Spleen (tissue), 11 donors: ENCODE results near the gene PFKM. TPM values are rescaled to one million over a fixed set of nuclear protein-coding genes. Genes with fewer than 3 reads are reported as not detected.

Experiments
- DNase-seq: peaks from one replicate; pipeline ENCODE4 v3.0.0-alpha.2; 2020
- H3K27ac ChIP-seq, 8 donors: fragments of 200-600 bp; sonication (generic) in 7 of 8; 1 replicate in 4 of 8; 2 replicates in 4 of 8; pipeline versions ENCODE4 v1.5.0 to v1.8.0; 2016 to 2021; ENCODE audit warnings: inconsistent platforms in 4 of 8, mild to moderate bottlenecking in 4 of 8, moderate library complexity in 1 of 8
- H3K27me3 ChIP-seq, 7 donors: fragments of 200-600 bp; sonication (generic) in 6 of 7; replicated peaks in 1 of 7; 1 replicate in 4 of 7; 2 replicates in 3 of 7; pipeline versions ENCODE4 v1.5.0 to v1.8.0; 2016 to 2021; ENCODE audit warnings: inconsistent platforms in 3 of 7, mild to moderate bottlenecking in 1 of 7
- H3K36me3 ChIP-seq, 6 donors: fragments of 200-600 bp; sonication (generic) in 5 of 6; 1 replicate in 4 of 6; 2 replicates in 2 of 6; pipeline versions ENCODE4 v1.5.0 to v1.8.0; 2016 to 2021; ENCODE audit warnings: inconsistent platforms in 2 of 6
- H3K4me1 ChIP-seq, 6 donors: fragments of 200-600 bp; sonication (generic) in 5 of 6; 1 replicate in 3 of 6; 2 replicates in 3 of 6; pipeline versions ENCODE4 v1.5.0 to v1.8.0; 2016 to 2021; ENCODE audit warnings: inconsistent platforms in 3 of 6
- H3K4me3 ChIP-seq, 8 donors: fragments of 200-600 bp; sonication (generic) in 7 of 8; 1 replicate in 4 of 8; 2 replicates in 4 of 8; pipeline versions ENCODE4 v1.5.0 to v1.8.0; 2016 to 2021; ENCODE audit warnings: inconsistent platforms in 4 of 8, mild to moderate bottlenecking in 4 of 8, moderate library complexity in 2 of 8
- H3K9me3 ChIP-seq, 8 donors: fragments of 200-600 bp; sonication (generic) in 7 of 8; 1 replicate in 4 of 8; 2 replicates in 4 of 8; pipeline versions ENCODE4 v1.5.0 to v1.8.0; 2016 to 2021; ENCODE audit warnings: inconsistent platforms in 4 of 8
- CTCF ChIP-seq, 11 experiments: fragments of 200-600 bp in 7 of 11; fragments of 450-650 bp in 4 of 11; sonication (generic) in 4 of 11; IDR thresholded peaks in 8 of 11; conservative IDR thresholded peaks in 3 of 11; 1 replicate in 7 of 11; 2 replicates in 4 of 11; pipeline versions ENCODE4 v1.4.0 to v1.8.0; 2016 to 2021; ENCODE audit warnings: antibody characterized with exemption in 11 of 11, inconsistent platforms in 4 of 11, mild to moderate bottlenecking in 1 of 11
- POLR2A ChIP-seq, 3 donors: fragments of 450-650 bp; IDR thresholded peaks; one replicate each; pipeline ENCODE4 v1.5.1; 2017; ENCODE audit warnings: antibody characterized with exemption in 3 of 3, mild to moderate bottlenecking in 1 of 3
- POLR2AphosphoS5 ChIP-seq, 3 donors: sonication (generic); formaldehyde crosslinking; IDR thresholded peaks; one replicate each; pipeline ENCODE4 v1.5.1; 2017; ENCODE audit warnings: antibody characterized with exemption in 3 of 3
- WGBS, 5 donors: extraction: QIAGEN DNeasy Blood & Tissue Kit in 3 of 5; methylation state at CpG; one replicate each; pipeline versions ENCODE4 v1.1.5 to v1.1.7; 2013 to 2018; 5-methylcytosine and 5-hydroxymethylcytosine counted together
- intact Hi-C: fragments of 100-400 bp; cut with DNase I; formaldehyde crosslinking; loops from one replicate; pipeline ENCODE4 v1.15.0; 2023; ENCODE audit warnings: low total_unique reads
- polyA plus RNA-seq, 3 donors: library from polyadenylated mRNA; stranded (reverse); fragments of 200-250 nt; gene quantifications; one replicate each; pipeline ENCODE4 v1.2.1, GENCODE V29; 2013
- total RNA-seq, 7 donors: library from RNA; depleted of rRNA in 3 of 7; stranded (reverse); fragments of >200 nt in 3 of 7; fragmentation: NEBNext Ultra II Directional in 4 of 7; extraction: Animal tissue kit (Norgen Biotek cat#: 25700) in 4 of 7; gene quantifications; one replicate each; pipeline versions ENCODE4 v1.1.0 to v1.2.1, GENCODE V29; 2016 to 2021
- donor health status: healthy with polysubstance abuse.
- donor health status: DM: no; HTN: no; CAD: no; lungs with moderate emphysema.
- donor health status: DM: no; HTN: no; CAD: no.
- donor health status: Bipolar disorder and iron deficiency.
- donor health status: healthy.
- donor health status: DM: no; HTN: no; CAD: no.
- donor health status: DM: yes; HTN: yes; CAD: no.

PFKM gene
- total and polyA plus RNA-seq, 10 donors, result 13.6 to 52.5 (median 30.7) TPM

GRCh38 chr12:48131517-48131916 lies 12.4 kb downstream of the PFKM start:
- Histone ChIP-seq H3K4me3 (no peak overlapping the region), H3K9me3 (no peaks in the 10 kb centered on the region), H3K36me3 (peaks cover 3 to 95% (median 46%) of the 10 kb centered on the region in 6 donors), H3K27me3 (no peaks in the 10 kb centered on the region), H3K27ac (no peak overlapping the region), H3K4me1 (no peaks in the 10 kb centered on the region)
- whole genome bisulfite sequencing, 5 donors, result 94 to 97% (median 96%) methylated on average over 2 of the region's 2 CpGs
- DNase-seq, result no peak
- intact Hi-C loops, result no loop called here
- no peak for TF ChIP-seq POLR2A (IDR thresholded peaks at IDR 0.05)
- TF ChIP-seq POLR2AphosphoS5 (IDR thresholded peaks at IDR 0.05), result no peak
- no peak for TF ChIP-seq CTCF (IDR thresholded peaks at IDR 0.05 in 8 of 11, conservative IDR thresholded peaks at IDR 0.05 in 3 of 11)

GRCh38 chr12:48132826-48133225 lies 13.7 kb downstream of the PFKM start:
- no peak overlapping the region for H3K4me3 ChIP-seq
- WGBS, 5 donors, result 86 to 97% (median 95%) methylated on average over 14 of the region's 14 CpGs
- no peak for TF ChIP-seq CTCF (IDR thresholded peaks at IDR 0.05 in 8 of 11, conservative IDR thresholded peaks at IDR 0.05 in 3 of 11)
- TF ChIP-seq POLR2AphosphoS5 (IDR thresholded peaks at IDR 0.05), result no peak
- TF ChIP-seq POLR2A (IDR thresholded peaks at IDR 0.05), result no peak
- intact Hi-C loops, result no loop called here
- H3K27ac ChIP-seq, result no peak overlapping the region
- no peaks in the 10 kb centered on the region for H3K27me3 ChIP-seq
- no peaks in the 10 kb centered on the region for H3K4me1 ChIP-seq
- H3K36me3 ChIP-seq, result peaks cover 3 to 91% (median 45%) of the 10 kb centered on the region in 6 donors
- no peaks in the 10 kb centered on the region for H3K9me3 ChIP-seq
- DNase-seq, result no peak

- Histone ChIP-seq H3K4me3 (no peak overlapping the region), H3K4me1 (no peaks in the 10 kb centered on the region), H3K27me3 (no peaks in the 10 kb centered on the region), H3K9me3 (no peaks in the 10 kb centered on the region), H3K36me3 (peaks cover 3 to 95% (median 58%) of the 10 kb centered on the region in 6 donors), H3K27ac (no peak overlapping the region)
- WGBS, 5 donors, result 88 to 96% (median 95%) methylated on average over 5 of the region's 5 CpGs
- no peak for DNase-seq
- intact Hi-C loops, result no loop called here
- no peak for TF ChIP-seq CTCF (IDR thresholded peaks at IDR 0.05 in 8 of 11, conservative IDR thresholded peaks at IDR 0.05 in 3 of 11)
- TF ChIP-seq POLR2AphosphoS5 (IDR thresholded peaks at IDR 0.05), result no peak
- no peak for TF ChIP-seq POLR2A (IDR thresholded peaks at IDR 0.05)
Observed at GRCh38 chr12:48135027-48135426, 15.9 kb downstream of the PFKM start.

- H3K27ac ChIP-seq, result no peak overlapping the region
- TF ChIP-seq CTCF (IDR thresholded peaks at IDR 0.05 in 8 of 11, conservative IDR thresholded peaks at IDR 0.05 in 3 of 11), result no peak
- H3K36me3 ChIP-seq, result peaks cover 0 to 100% (median 79%) of the 10 kb centered on the region in 6 donors
- intact Hi-C loops, result no loop called here
- H3K27me3 ChIP-seq, result no peaks in the 10 kb centered on the region
- WGBS, 5 donors, result 86 to 94% (median 91%) methylated on average over 7 of the region's 7 CpGs
- DNase-seq, result no peak
- no peaks in the 10 kb centered on the region for H3K9me3 ChIP-seq
- H3K4me3 ChIP-seq, result no peak overlapping the region
- H3K4me1 ChIP-seq, result no peaks in the 10 kb centered on the region
Observed at GRCh38 chr12:48142818-48143674, 23.9 kb downstream of the PFKM start.
